ENCODE measurements around the gene GPD2. TPM values are rescaled to one million over a fixed set of nuclear protein-coding genes. Genes with fewer than 3 reads are reported as not detected.

GPD2 gene
- total and polyA plus RNA-seq, 10 of the 15 experiments (the other 5 are each of a cell fraction or from before 2014, with no cell fraction given) = 10.0 to 73.5 (median 43.4) TPM

DNA sequence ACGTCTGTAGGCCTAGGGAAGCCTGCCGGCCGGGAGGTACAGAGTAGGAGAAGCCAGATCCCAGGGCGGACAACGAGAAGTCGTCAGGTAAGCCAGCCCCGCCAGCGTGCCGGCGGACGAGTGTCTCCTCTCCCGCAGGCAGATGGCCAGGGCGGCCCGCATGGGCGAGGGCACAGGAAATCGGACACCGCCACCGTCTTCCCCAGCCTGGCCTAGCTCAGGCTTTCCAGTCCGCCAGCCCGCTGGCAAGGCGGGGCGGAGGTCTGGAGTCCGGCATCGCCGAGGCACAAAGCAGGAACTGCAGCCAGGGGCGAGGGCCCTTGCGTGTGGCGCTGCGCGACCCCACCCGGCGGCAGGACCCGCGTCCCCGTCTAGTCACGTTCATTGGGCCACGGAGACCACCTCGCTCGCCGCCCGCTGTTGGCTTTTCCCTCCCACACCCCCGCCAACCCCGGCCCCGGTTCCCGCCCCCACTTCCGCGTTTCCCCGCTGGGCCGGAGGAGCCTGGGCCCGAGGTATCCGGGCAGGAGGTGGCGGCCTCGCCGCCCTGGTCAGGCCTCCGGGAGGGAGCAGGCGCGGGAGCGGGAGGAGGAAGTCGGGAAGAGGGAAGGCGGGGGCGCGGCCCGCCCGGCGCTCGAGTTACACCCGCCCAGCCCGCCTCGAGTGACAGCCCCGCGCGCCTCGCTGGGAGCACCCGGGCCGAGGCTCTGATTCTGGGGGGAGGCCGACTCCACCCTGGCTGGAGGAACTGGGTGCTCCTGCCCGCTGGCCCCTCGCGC, at the start of gene GPD2 (continued):
- peak; percentile 91 for TF ChIP-seq PKNOX1 (IDR thresholded peaks at IDR 0.05)
- no peak for TF ChIP-seq BMI1 (IDR thresholded peaks at IDR 0.05; ENCODE audit: borderline replicate concordance)
- TF ChIP-seq TCF12 (IDR thresholded peaks at IDR 0.05; ENCODE audit: low read depth, low read length) = no peak
- TF ChIP-seq, protein P1, sequence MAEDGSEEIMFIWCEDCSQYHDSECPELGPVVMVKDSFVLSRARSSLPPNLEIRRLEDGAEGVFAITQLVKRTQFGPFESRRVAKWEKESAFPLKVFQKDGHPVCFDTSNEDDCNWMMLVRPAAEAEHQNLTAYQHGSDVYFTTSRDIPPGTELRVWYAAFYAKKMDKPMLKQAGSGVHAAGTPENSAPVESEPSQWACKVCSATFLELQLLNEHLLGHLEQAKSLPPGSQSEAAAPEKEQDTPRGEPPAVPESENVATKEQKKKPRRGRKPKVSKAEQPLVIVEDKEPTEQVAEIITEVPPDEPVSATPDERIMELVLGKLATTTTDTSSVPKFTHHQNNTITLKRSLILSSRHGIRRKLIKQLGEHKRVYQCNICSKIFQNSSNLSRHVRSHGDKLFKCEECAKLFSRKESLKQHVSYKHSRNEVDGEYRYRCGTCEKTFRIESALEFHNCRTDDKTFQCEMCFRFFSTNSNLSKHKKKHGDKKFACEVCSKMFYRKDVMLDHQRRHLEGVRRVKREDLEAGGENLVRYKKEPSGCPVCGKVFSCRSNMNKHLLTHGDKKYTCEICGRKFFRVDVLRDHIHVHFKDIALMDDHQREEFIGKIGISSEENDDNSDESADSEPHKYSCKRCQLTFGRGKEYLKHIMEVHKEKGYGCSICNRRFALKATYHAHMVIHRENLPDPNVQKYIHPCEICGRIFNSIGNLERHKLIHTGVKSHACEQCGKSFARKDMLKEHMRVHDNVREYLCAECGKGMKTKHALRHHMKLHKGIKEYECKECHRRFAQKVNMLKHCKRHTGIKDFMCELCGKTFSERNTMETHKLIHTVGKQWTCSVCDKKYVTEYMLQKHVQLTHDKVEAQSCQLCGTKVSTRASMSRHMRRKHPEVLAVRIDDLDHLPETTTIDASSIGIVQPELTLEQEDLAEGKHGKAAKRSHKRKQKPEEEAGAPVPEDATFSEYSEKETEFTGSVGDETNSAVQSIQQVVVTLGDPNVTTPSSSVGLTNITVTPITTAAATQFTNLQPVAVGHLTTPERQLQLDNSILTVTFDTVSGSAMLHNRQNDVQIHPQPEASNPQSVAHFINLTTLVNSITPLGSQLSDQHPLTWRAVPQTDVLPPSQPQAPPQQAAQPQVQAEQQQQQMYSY (CRISPR knock-in tag; IDR thresholded peaks at IDR 0.05) = no peak
- no peak; the same call in none of the 2 replicates for TF ChIP-seq DPF2 (IDR thresholded peaks at IDR 0.05)
- TF ChIP-seq BCL3 (IDR thresholded peaks at IDR 0.05; ENCODE audit: borderline replicate concordance, insufficient read depth, low read depth, low read length, poor library complexity, severe bottlenecking) = peak; percentile 33
- no peak for TF ChIP-seq TBL1XR1 (IDR thresholded peaks at IDR 0.05; ENCODE audit: low read depth, low read length)
- peak; percentile 75 to 77 for TF ChIP-seq IKZF2 (IDR thresholded peaks at IDR 0.05)
- no peak; the same call in 1 of the 2 replicates for TF ChIP-seq NKRF (conservative IDR thresholded peaks at IDR 0.05)
- TF ChIP-seq SUZ12 (IDR thresholded peaks at IDR 0.05; ENCODE audit: unreplicated experiment) = no peak
- 0 out of 2 replicates have a peak, but pooled peaks have one; percentile 10 for TF ChIP-seq RAD21 (IDR thresholded peaks at IDR 0.05; ENCODE audit: insufficient read depth, low read depth, low read length)
- TF ChIP-seq YBX1 (IDR thresholded peaks at IDR 0.05) = no peak
- TF ChIP-seq KLF5 (IDR thresholded peaks at IDR 0.05; ENCODE audit: partially characterized antibody) = no peak
- TF ChIP-seq NFXL1 (IDR thresholded peaks at IDR 0.05; ENCODE audit: borderline replicate concordance) = 0 out of 2 replicates have a peak, but pooled peaks have one; percentile 62
- peak; percentile 86 for TF ChIP-seq IKZF1 (conservative IDR thresholded peaks at IDR 0.05)
- TF ChIP-seq ATF2 (IDR thresholded peaks at IDR 0.05; ENCODE audit: low read length) = no peak
- peak; percentile 63 to 90 for TF ChIP-seq BHLHE40 (IDR thresholded peaks at IDR 0.05; ENCODE audit: borderline replicate concordance in 1 of 2, low read depth in 2 of 2, low read length in 1 of 2)
- TF ChIP-seq BCL11A (IDR thresholded peaks at IDR 0.05; ENCODE audit: low read depth, low read length) = no peak
- no peak; a peak in 1 of 4 replicates for TF ChIP-seq ETV6 (conservative IDR thresholded peaks at IDR 0.05 in 1 of 2, IDR thresholded peaks at IDR 0.05 in 1 of 2; ENCODE audit: borderline replicate concordance in 1 of 2, low read depth in 1 of 2)

Measured in GM12878 (cell line).